Transverse colon (tissue), 4 donors: Measurements from ENCODE around the gene AVPR2. TPM values are rescaled to one million over a fixed set of nuclear protein-coding genes. Genes with fewer than 3 reads are reported as not detected.

Experiments
- DNase-seq: peaks from one replicate; pipeline ENCODE4 v3.0.0-alpha.2; 2019
- H3K27ac ChIP-seq, 4 donors: fragments of 200-600 bp; sonication (generic); 2 replicates each; pipeline ENCODE4 v1.5.1; 2016 to 2018; ENCODE audit warnings: inconsistent platforms in 4 of 4
- H3K27me3 ChIP-seq: fragments of 200-600 bp; sonication (generic); 2 replicates; pipeline ENCODE4 v1.5.1; 2017; ENCODE audit warnings: inconsistent platforms
- H3K36me3 ChIP-seq, 4 donors: fragments of 200-600 bp; sonication (generic); 2 replicates each; pipeline ENCODE4 v1.5.1; 2017 to 2019; ENCODE audit warnings: inconsistent platforms in 4 of 4
- H3K4me1 ChIP-seq, 4 donors: fragments of 200-600 bp; sonication (generic); 2 replicates each; pipeline ENCODE4 v1.5.1; 2017 to 2020; ENCODE audit warnings: inconsistent platforms in 4 of 4
- H3K4me3 ChIP-seq, 4 donors: fragments of 200-600 bp; sonication (generic); 1 replicate in 1 of 4; 2 replicates in 3 of 4; pipeline versions ENCODE4 v1.5.1 to v1.6.1; 2017 to 2019; ENCODE audit warnings: inconsistent platforms in 4 of 4
- H3K9me3 ChIP-seq, 2 donors: fragments of 200-600 bp; sonication (generic); 2 replicates each; pipeline ENCODE4 v1.5.1; 2017 to 2019; ENCODE audit warnings: inconsistent platforms in 2 of 2
- CTCF ChIP-seq, 5 experiments: fragments of 200-600 bp in 3 of 5; fragments of 450-650 bp in 2 of 5; sonication (generic) in 3 of 5; IDR thresholded peaks; 1 replicate in 2 of 5; 2 replicates in 3 of 5; pipeline ENCODE4 v1.5.1; 2016 to 2017; ENCODE audit warnings: antibody characterized with exemption in 5 of 5, inconsistent platforms in 3 of 5, mild to moderate bottlenecking in 2 of 5, moderate library complexity in 1 of 5
- EP300 ChIP-seq: sonication (generic); formaldehyde crosslinking; IDR thresholded peaks from one replicate; pipeline ENCODE4 v1.6.1; 2017; ENCODE audit warnings: antibody characterized with exemption, low read depth
- POLR2A ChIP-seq: fragments of 450-650 bp; IDR thresholded peaks from one replicate; pipeline ENCODE4 v1.6.1; 2016; ENCODE audit warnings: antibody characterized with exemption, mild to moderate bottlenecking, moderate library complexity
- POLR2AphosphoS5 ChIP-seq, 3 donors: sonication (generic); formaldehyde crosslinking; IDR thresholded peaks; one replicate each; pipeline ENCODE4 v1.6.1; 2016; ENCODE audit warnings: antibody characterized with exemption in 3 of 3
- WGBS, 2 donors: methylation state at CpG; one replicate each; pipeline ENCODE4 v1.1.5; 2018; ENCODE audit warnings: low coverage in 1 of 2; 5-methylcytosine and 5-hydroxymethylcytosine counted together
- in situ Hi-C, 4 donors: fragments of 200-750 bp; cut with MboI; loops; one replicate each; pipeline versions ENCODE4 v1.15.0 to v1.15.1; 2017; ENCODE audit warnings: low sequenced_read_pairs in 3 of 4, low pct_ligation_motif_present in 1 of 4, low pct_unique_long_range_greater_than_20kb in 1 of 4
- intact Hi-C: fragments of 100-400 bp; cut with DNase I; formaldehyde crosslinking; loops from one replicate; pipeline ENCODE4 v1.15.1; 2023; ENCODE audit warnings: low total_unique reads
- total RNA-seq, 4 donors: library from RNA; depleted of rRNA; stranded (reverse); fragments of >200 nt; gene quantifications; one replicate each; pipeline ENCODE4 v1.1.0, GENCODE V29; 2016

AVPR2 gene
- total RNA-seq, 4 donors from 2014 or later = 0.41 to 72.2 (median 9.8) TPM; not detected in 1

- no peak overlapping the region for H3K27ac ChIP-seq
These were observed 1.8 kb downstream of the AVPR2 start for GRCh38 chrX:153906126-153906917.

GRCh38 chrX:153907456-153907855, 3.0 kb downstream of the AVPR2 start:
- in situ Hi-C loops (loop anchor here in 1 of 4 donors (25.0 kb wide), 1 partner anchor 95 kb away; no protein-coding TSS in a partner anchor), intact Hi-C loops (no loop called here)
- WGBS, 2 donors = 82% methylated on average over 10 of the region's 12 CpGs; no CpG with 5 or more reads in 1 of the 2 donors
- no peak for TF ChIP-seq POLR2AphosphoS5 (IDR thresholded peaks at IDR 0.05)
- no peak for TF ChIP-seq CTCF (IDR thresholded peaks at IDR 0.05)
- no peak for TF ChIP-seq EP300
- Histone ChIP-seq H3K9me3 (no peaks in the 10 kb centered on the region), H3K36me3 (no peaks in the 10 kb centered on the region), H3K27me3 (no peaks in the 10 kb centered on the region), H3K4me3 (no peak overlapping the region), H3K27ac (no peak overlapping the region), H3K4me1 (peaks cover 0 to 12% (median 2%) of the 10 kb centered on the region in 4 donors)
- no peak for DNase-seq

More at GRCh38 chrX:153906126-153906917, 1.8 kb downstream of the AVPR2 start:
- Histone ChIP-seq H3K4me1 (peaks cover 0 to 14% (median 3%) of the 10 kb centered on the region in 4 donors), H3K4me3 (no peak overlapping the region), H3K36me3 (no peaks in the 10 kb centered on the region), H3K27me3 (no peaks in the 10 kb centered on the region), H3K9me3 (no peaks in the 10 kb centered on the region)
- TF ChIP-seq POLR2AphosphoS5 (IDR thresholded peaks at IDR 0.05) (no peak), CTCF (IDR thresholded peaks at IDR 0.05) (no peak), EP300 (no peak), POLR2A (no peak)
- WGBS, 2 donors = 82% methylated on average over 25 of the region's 27 CpGs; no CpG with 5 or more reads in 1 of the 2 donors
- intact Hi-C loops = no loop called here
- no peak for DNase-seq
- in situ Hi-C loops = loop anchor here in 1 of 4 donors (25.0 kb wide), 1 partner anchor 94 kb away; no protein-coding TSS in a partner anchor

- intact Hi-C loops (no loop called here), in situ Hi-C loops (loop anchor here in 1 of 4 donors (25.0 kb wide), 1 partner anchor 96 kb away; no protein-coding TSS in a partner anchor)
- DNase-seq = no peak
- Histone ChIP-seq H3K9me3 (no peaks in the 10 kb centered on the region), H3K4me3 (no peak overlapping the region), H3K27me3 (no peaks in the 10 kb centered on the region), H3K36me3 (no peaks in the 10 kb centered on the region), H3K4me1 (peaks cover 0 to 12% (median 2%) of the 10 kb centered on the region in 4 donors), H3K27ac (no peak overlapping the region)
- no peak for TF ChIP-seq POLR2A
- no peak for TF ChIP-seq EP300
- no peak for TF ChIP-seq CTCF (IDR thresholded peaks at IDR 0.05)
- TF ChIP-seq POLR2AphosphoS5 (IDR thresholded peaks at IDR 0.05) = no peak
- 92% methylated on average over 23 of the region's 23 CpGs; no CpG with 5 or more reads in 1 of the 2 donors for WGBS, 2 donors
These were observed 3.9 kb downstream of the AVPR2 start for GRCh38 chrX:153908219-153908860.
